Calu3 (cell line): ENCODE data around the gene MAN2A2. TPM values are rescaled to one million over a fixed set of nuclear protein-coding genes. Genes with fewer than 3 reads are reported as not detected.
"Not testable (repeated sequence)": the region's sequence is repeated elsewhere in the genome, so short reads cannot be mapped to it uniquely, and the experiment has no call there.

ENCODE experiments used
- BruUV-seq: library from RNA; stranded (reverse); fragments of 400-500 nt; replicated peaks from 2 replicates; lab custom pipeline; 2021; lab: Mats Ljungman, UMichigan
- CTCF ChIA-PET: fragments of 300-600 bp; sonication (Branson Sonifier 250); formaldehyde crosslinking; loops from one replicate; lab custom pipeline; 2022; ENCODE audit warnings: antibody characterized with exemption; lab: Charles Lee
- DNase-seq: peaks from one replicate; pipeline ENCODE4 v3.0.0; 2022
- H3K27ac Mint-ChIP-seq: one replicate; pipeline ENCODE4 v1.8.0; 2022; ENCODE audit warnings: mixed read lengths; ENCODE audit not compliant: unreplicated experiment
- H3K27me3 Mint-ChIP-seq: one replicate; pipeline ENCODE4 v1.8.0; 2022; ENCODE audit warnings: mixed read lengths; ENCODE audit not compliant: unreplicated experiment
- H3K36me3 Mint-ChIP-seq: one replicate; pipeline ENCODE4 v1.8.0; 2022; ENCODE audit warnings: mild to moderate bottlenecking, moderate library complexity, mixed read lengths; ENCODE audit not compliant: insufficient read depth, unreplicated experiment
- H3K4me1 Mint-ChIP-seq: one replicate; pipeline ENCODE4 v1.8.0; 2022; ENCODE audit warnings: mild to moderate bottlenecking, low read depth, mixed read lengths; ENCODE audit not compliant: unreplicated experiment
- H3K4me3 Mint-ChIP-seq: one replicate; pipeline ENCODE4 v1.8.0; 2022; ENCODE audit warnings: mild to moderate bottlenecking, low read depth, moderate library complexity, mixed read lengths; ENCODE audit not compliant: unreplicated experiment
- H3K9me3 Mint-ChIP-seq: one replicate; pipeline ENCODE4 v1.8.0; 2022; ENCODE audit warnings: low read depth, mixed read lengths; ENCODE audit not compliant: unreplicated experiment
- CTCF ChIP-seq: fragments of 200-600 bp; IDR thresholded peaks from one replicate; pipeline ENCODE4 v1.8.0; 2022; ENCODE audit warnings: antibody characterized with exemption; ENCODE audit not compliant: unreplicated experiment
- intact Hi-C: fragments of 100-400 bp; cut with micrococcal nuclease; formaldehyde crosslinking; loops from one replicate; pipeline ENCODE4 v1.10.0; 2022; ENCODE audit not compliant: unreplicated experiment
- total RNA-seq: library from RNA; stranded (reverse); gene quantifications from 2 replicates; pipeline ENCODE4 v1.2.3, GENCODE V29; 2022

MAN2A2 gene
- total RNA-seq, 1 experiment from 2014 or later, result 58.5 TPM

- peak; percentile 3 for TF ChIP-seq CTCF
- no peak for DNase-seq
- Mint-ChIP-seq H3K9me3 (no peaks in the 10 kb centered on the region), H3K27ac (no peak overlapping the region), H3K27me3 (peaks cover 34% of the 10 kb centered on the region), H3K4me3 (no peak overlapping the region), H3K36me3 (no peaks in the 10 kb centered on the region), H3K4me1 (no peaks in the 10 kb centered on the region)
- no TSS peak for BruUV-seq
- CTCF ChIA-PET, result no interaction called here
- intact Hi-C loops, result no loop called here
Observed at GRCh38 chr15:90895571-90896117, 7.5 kb upstream of the MAN2A2 start.

GRCh38 chr15:90897131-90897655 lies 5.9 kb upstream of the MAN2A2 start:
- H3K4me1 Mint-ChIP-seq, result peaks cover 10% of the 10 kb centered on the region
- H3K9me3 Mint-ChIP-seq, H3K4me3 Mint-ChIP-seq, BruUV-seq, DNase-seq, H3K27ac Mint-ChIP-seq, H3K36me3 Mint-ChIP-seq, intact Hi-C loops, CTCF ChIA-PET: not testable (repeated sequence)
- peaks cover 34% of the 10 kb centered on the region for H3K27me3 Mint-ChIP-seq

- peaks cover 13% of the 10 kb centered on the region for H3K36me3 Mint-ChIP-seq
- peak overlapping the region; percentile 65 for H3K27ac Mint-ChIP-seq
- H3K9me3 Mint-ChIP-seq, result no peaks in the 10 kb centered on the region
- intact Hi-C loops, result no loop called here
- H3K4me3 Mint-ChIP-seq, result peak overlapping the region; percentile 91
- peaks cover 21% of the 10 kb centered on the region for H3K27me3 Mint-ChIP-seq
- no peak for TF ChIP-seq CTCF
- no TSS peak for BruUV-seq
- peaks cover 10% of the 10 kb centered on the region for H3K4me1 Mint-ChIP-seq
- CTCF ChIA-PET, result no interaction called here
- no peak for DNase-seq
Observed at GRCh38 chr15:90901175-90902039, 1.7 kb upstream of the MAN2A2 start.

- TF ChIP-seq CTCF, result peak; percentile 80
- CTCF ChIA-PET, result interaction anchor here (0.7 to 2.4 kb wide), 4 partner anchors 29 to 185 kb away, joined by 3 to 17 read pairs (median 6); partner anchors contain the start of genes BLM, HDDC3 and UNC45A
- Mint-ChIP-seq H3K36me3 (peaks cover 13% of the 10 kb centered on the region), H3K4me1 (peaks cover 10% of the 10 kb centered on the region), H3K27me3 (peaks cover 14% of the 10 kb centered on the region), H3K9me3 (no peaks in the 10 kb centered on the region), H3K27ac (peak overlapping the region; percentile 65), H3K4me3 (peak overlapping the region; percentile 91)
- BruUV-seq, result no TSS peak
- intact Hi-C loops, result no loop called here
- peak; percentile 85 for DNase-seq
Observed at GRCh38 chr15:90902040-90902839, 862 bp upstream of the MAN2A2 start.
